Nephron progenitor cell (in vitro differentiated cells): ENCODE measurements around the gene INSIG1.

Experiments used
- DNase-seq: peaks from one replicate; pipeline ENCODE4 v3.0.0; 2021
- H3K27ac Mint-ChIP-seq: 2 replicates; pipeline ENCODE4 v1.8.0; 2021; ENCODE audit warnings: mild to moderate bottlenecking, moderate library complexity, mixed read lengths
- H3K27me3 Mint-ChIP-seq: 2 replicates; pipeline ENCODE4 v1.8.0; 2021; ENCODE audit warnings: mild to moderate bottlenecking, low read depth, mixed read lengths; ENCODE audit not compliant: poor library complexity
- H3K36me3 Mint-ChIP-seq: 2 replicates; pipeline ENCODE4 v1.8.0; 2021; ENCODE audit warnings: low read depth, mixed read lengths
- H3K4me1 Mint-ChIP-seq: 2 replicates; pipeline ENCODE4 v1.8.0; 2021; ENCODE audit warnings: mixed read lengths
- H3K4me3 Mint-ChIP-seq: 2 replicates; pipeline ENCODE4 v1.8.0; 2021; ENCODE audit warnings: mild to moderate bottlenecking, moderate library complexity, mixed read lengths
- H3K9me3 Mint-ChIP-seq: 2 replicates; pipeline ENCODE4 v1.8.0; 2021; ENCODE audit warnings: mild to moderate bottlenecking, moderate library complexity, mixed read lengths
- TF ChIP-seq, protein P1 (sequence below): fragments of 200-600 bp; sonication (generic); IDR thresholded peaks from 2 replicates; pipeline ENCODE4 v1.5.0; 2021; ENCODE audit warnings: antibody characterized with exemption

INSIG1 gene

DNA sequence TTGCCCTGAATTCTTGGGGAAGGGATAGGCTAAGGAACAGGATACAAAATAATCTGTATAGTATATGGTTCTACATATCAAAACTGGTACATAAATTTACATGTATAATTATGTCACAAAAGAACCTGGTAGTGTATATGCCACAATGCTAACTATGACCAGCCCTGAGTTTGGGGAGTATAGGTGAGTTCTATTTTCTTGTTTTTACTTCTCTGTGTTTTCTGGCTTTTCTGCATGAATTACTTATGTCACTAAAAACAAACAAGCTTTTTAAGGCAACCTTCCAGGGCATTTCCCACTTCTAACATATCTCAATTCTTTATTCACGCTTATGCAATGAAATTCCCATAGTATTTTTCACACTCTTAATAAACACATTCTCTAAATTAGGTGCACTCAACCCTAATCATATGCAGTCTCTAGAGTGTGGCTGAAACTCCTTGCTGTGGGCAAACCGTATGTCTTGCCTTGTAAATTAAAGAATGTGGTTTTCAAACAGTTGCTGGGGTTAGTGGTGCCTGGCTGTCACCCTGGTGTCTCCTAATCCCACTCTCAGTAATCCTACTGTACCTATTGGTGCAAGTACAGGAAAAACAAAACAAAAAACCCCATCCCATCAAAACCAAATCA lies 14.0 kb upstream of the INSIG1 start:
- DNase-seq: no peak
- no peak overlapping the region for H3K4me3 Mint-ChIP-seq
- peaks cover 24% of the 10 kb centered on the region for H3K9me3 Mint-ChIP-seq
- TF ChIP-seq, protein P1, sequence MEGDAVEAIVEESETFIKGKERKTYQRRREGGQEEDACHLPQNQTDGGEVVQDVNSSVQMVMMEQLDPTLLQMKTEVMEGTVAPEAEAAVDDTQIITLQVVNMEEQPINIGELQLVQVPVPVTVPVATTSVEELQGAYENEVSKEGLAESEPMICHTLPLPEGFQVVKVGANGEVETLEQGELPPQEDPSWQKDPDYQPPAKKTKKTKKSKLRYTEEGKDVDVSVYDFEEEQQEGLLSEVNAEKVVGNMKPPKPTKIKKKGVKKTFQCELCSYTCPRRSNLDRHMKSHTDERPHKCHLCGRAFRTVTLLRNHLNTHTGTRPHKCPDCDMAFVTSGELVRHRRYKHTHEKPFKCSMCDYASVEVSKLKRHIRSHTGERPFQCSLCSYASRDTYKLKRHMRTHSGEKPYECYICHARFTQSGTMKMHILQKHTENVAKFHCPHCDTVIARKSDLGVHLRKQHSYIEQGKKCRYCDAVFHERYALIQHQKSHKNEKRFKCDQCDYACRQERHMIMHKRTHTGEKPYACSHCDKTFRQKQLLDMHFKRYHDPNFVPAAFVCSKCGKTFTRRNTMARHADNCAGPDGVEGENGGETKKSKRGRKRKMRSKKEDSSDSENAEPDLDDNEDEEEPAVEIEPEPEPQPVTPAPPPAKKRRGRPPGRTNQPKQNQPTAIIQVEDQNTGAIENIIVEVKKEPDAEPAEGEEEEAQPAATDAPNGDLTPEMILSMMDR: no peak
- H3K27me3 Mint-ChIP-seq: peaks cover 15% of the 10 kb centered on the region
- H3K4me1 Mint-ChIP-seq: peaks cover 46% of the 10 kb centered on the region
- H3K36me3 Mint-ChIP-seq: peaks cover 6% of the 10 kb centered on the region
- H3K27ac Mint-ChIP-seq: peak overlapping the region; percentile 14

DNA sequence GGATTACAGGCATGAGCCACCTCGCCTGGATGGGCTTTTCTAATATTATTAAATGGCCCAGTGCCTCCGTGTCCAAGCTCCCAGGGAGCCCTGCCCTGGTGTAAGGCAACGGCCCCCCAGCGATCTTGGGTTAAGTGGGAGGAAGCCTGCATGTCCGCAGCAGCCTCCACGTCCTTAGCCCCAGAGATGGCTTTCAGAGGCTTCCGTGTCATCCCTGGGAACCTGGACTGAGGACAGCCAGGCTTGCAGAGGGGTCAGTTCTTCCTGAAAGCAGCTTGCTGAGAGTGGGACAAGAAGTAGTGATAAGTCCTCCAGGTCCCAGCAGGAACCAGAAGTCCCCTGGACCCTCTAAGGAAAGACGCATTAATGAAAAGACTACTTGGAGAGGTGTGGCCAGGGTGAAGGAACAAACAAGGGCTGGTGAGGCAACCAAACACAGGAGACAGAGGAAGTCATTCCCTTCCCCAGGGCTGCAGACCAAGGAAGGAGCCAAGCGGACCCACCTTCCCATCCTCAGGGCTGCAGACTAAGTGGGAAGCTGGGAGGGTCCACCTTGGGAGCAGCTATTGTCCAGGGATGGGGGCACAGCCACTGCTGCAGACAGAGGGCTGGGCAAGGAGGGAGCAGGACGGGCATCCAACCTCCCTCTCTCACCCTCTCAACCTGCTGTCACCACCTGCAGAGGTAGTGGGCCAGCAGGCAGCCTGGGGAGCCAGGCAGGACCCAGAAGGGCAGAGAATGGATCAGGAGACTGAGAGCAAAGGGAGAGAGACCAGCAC lies 13.0 kb upstream of the INSIG1 start:
- Mint-ChIP-seq H3K36me3 (peaks cover 6% of the 10 kb centered on the region), H3K9me3 (peaks cover 24% of the 10 kb centered on the region), H3K27ac (no peak overlapping the region), H3K4me3 (no peak overlapping the region), H3K4me1 (peaks cover 52% of the 10 kb centered on the region), H3K27me3 (peaks cover 10% of the 10 kb centered on the region)
- TF ChIP-seq, protein P1: no peak
- DNase-seq: no peak

DNA sequence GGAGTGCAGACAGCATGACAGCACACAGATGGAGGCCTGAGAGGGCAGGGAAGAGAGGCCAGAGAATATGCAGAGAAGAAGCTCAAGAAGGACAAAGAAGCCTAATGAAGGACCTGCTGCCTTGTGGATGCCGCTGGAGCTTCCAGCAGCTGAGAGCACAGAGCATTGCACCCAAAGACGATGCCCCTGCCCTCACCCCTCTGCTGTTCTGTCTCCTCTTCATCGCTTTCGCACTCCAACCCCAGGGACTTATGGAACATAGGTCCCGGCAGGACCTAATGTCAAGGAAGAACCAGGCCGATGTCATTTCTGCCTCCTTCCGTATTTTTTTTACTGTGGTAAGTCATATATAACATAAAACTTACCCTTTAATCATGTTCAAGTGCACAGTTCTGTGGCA lies 12.3 kb upstream of the INSIG1 start:
- peaks cover 6% of the 10 kb centered on the region for H3K36me3 Mint-ChIP-seq
- DNase-seq: no peak
- peaks cover 47% of the 10 kb centered on the region for H3K4me1 Mint-ChIP-seq
- H3K27me3 Mint-ChIP-seq: peaks cover 10% of the 10 kb centered on the region
- peaks cover 24% of the 10 kb centered on the region for H3K9me3 Mint-ChIP-seq
- H3K27ac Mint-ChIP-seq: no peak overlapping the region
- H3K4me3 Mint-ChIP-seq: no peak overlapping the region
- TF ChIP-seq, protein P1: no peak

DNA sequence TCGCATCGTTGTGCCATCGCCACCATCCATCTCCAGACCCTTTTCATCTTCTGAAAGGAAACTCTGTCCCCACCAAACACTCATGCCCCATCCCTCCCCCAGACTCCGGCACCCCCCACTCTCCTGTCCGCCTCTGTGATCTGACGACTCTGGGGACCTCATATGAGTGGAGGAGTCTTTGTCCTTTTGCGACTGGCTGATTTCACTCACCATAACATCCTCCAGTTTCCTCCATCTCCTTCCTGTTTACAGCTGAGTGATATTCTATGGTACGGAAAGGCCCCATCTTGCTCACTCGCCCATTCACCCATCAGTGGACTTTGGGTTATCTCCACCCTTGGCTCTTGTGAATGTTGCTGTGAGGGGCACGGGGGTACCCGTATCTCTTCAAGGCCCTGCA lies 11.8 kb upstream of the INSIG1 start:
- DNase-seq: no peak
- TF ChIP-seq, protein P1: no peak
- Mint-ChIP-seq H3K9me3 (peaks cover 24% of the 10 kb centered on the region), H3K4me3 (no peak overlapping the region), H3K27ac (no peak overlapping the region), H3K36me3 (peaks cover 6% of the 10 kb centered on the region), H3K27me3 (peaks cover 13% of the 10 kb centered on the region), H3K4me1 (peaks cover 46% of the 10 kb centered on the region)

DNA sequence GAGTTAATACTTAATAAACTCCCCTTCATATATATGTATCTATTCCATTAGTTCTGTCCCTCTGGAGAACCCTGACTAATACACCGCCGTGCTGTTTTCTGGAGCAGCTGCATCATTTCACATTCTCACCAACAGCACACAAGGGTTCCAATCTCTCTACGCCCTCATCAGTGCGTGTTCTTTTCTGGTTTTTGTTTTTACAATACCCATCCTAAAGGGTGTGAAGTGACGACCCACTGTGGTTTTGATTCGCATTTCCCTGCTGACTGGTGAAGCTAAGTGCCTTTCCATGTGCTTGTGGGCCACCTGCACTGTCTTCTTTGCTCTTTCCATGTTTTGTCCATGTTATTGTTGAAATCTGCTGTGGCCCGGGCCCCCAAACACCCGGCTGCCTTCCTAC lies 11.0 kb upstream of the INSIG1 start:
- DNase-seq: no peak
- peaks cover 6% of the 10 kb centered on the region for H3K36me3 Mint-ChIP-seq
- TF ChIP-seq, protein P1: no peak
- peaks cover 14% of the 10 kb centered on the region for H3K27me3 Mint-ChIP-seq
- peaks cover 24% of the 10 kb centered on the region for H3K9me3 Mint-ChIP-seq
- H3K27ac Mint-ChIP-seq: no peak overlapping the region
- no peak overlapping the region for H3K4me3 Mint-ChIP-seq
- peaks cover 45% of the 10 kb centered on the region for H3K4me1 Mint-ChIP-seq
